HG03571 (cell line): ENCODE measurements around the gene FRK.
A peak's percentile ranks its signal among the peaks of the same experiment; 100 is the strongest.
"Not testable (repeated sequence)": the region's sequence is repeated elsewhere in the genome, so short reads cannot be mapped to it uniquely, and the experiment has no call there.

ENCODE experiments used
- ATAC-seq: cut with Tn5 transposase; IDR thresholded peaks from one replicate; pipeline ENCODE4 v1.9.1; 2021; ENCODE audit not compliant: unreplicated experiment

Gene FRK

DNA sequence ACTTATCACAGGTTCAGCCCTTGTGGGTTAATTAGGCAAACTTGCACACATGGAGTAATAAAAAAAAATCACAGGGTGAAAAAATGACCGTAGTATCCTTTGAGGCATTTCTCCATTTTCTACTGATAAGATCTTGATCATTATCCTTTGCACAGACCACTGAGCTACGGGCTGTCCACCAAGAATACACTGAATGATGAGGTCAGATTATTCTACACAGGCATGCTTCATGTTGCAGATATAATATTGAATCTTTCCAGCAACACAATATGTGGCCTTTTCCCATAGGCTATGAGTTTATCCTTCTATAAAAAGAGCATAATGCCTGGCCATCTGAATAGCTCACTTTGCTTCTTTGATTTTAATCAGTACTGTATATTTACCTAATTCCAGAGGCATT is 168.9 kb downstream of the FRK start:
- no peak for ATAC-seq

DNA sequence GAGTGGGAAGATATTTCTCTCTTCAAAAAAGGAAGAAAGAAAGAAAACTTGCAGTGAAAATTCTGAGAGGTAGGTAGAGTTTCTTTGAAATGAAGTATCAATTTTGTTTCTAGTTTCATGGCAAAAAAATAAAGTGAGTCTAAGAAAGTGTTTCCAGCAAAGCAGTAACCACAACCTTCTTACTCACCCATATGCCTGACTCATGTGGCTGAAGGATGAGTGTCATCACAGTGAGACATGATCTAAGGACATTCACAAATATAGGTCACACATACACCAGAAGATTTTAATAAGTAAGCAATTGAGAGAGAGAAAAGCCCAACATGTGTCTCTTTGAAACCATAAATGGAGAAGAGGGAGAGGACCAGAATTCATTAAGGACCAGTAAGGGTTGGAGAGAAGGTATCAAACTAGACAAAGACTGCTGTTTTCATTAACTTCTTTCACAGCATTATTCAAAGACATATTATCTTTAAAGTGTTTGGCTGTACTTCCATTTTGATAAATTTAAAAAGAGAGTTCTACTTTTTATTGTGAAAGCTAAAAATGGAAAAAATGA is 169.5 kb downstream of the FRK start:
- peak; percentile 95 for ATAC-seq

- ATAC-seq = no peak
Observed at GRCh38 chr6:115890238-115890637, 170.5 kb downstream of the FRK start.

- ATAC-seq = not testable (repeated sequence)
Observed at GRCh38 chr6:115888687-115889470, 171.8 kb downstream of the FRK start.

DNA sequence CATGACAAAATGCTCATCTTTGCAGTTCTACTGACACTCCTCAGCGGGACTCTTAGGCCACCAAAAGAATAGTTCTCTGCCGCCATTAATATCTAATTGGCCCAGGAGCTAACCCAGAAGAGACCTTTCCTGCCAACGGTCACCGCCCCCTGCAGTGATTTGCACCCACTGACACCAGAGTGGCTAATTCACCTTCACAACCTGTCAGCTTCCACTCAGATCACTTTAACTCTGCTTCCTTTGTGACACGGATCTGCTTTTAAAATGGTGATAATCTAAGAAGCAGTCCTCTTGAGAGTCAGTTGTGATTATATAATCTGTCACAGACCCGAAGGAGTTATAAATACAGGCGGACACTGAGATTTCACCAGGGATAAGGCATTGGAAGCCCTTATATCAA is 172.8 kb downstream of the FRK start:
- no peak for ATAC-seq

DNA sequence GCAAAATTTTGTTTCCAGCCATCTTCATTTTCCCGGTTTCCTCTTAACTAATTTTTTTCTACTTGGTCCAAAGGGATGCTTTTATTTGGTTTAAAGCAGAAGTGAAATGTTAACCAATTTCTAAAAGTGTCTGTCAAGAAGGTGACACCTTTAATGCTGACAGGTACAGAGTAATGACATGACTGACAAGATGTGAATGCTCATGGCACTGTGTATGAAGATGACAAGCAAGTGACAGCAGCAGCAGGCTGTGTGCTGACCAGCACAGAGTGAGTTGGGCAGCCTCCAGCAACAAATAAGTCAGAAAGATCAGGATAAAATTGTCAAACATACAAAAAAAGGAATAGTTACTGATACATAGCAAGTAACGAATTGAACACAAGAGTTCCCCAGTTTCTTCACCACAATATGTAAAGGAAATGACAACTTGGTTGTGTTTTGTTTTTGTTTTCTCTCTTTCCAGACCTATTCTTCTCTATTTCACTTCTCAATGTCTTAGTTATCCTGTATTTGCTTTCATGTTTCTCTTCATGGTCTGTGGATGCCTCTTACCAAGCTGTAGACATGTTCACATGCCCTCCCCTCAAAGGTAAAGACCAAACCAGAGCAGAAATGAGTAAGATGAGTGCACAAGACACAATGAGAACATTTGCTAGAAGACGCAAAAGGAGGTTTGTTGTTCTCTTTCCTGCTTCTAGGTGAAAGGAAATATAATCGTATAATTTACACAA is 174.9 kb downstream of the FRK start:
- ATAC-seq = no peak

GRCh38 chr6:115882771-115883170 is 177.9 kb downstream of the FRK start:
- ATAC-seq = no peak

GRCh38 chr6:115882174-115882573 is 178.5 kb downstream of the FRK start:
- no peak for ATAC-seq
